GM19240 (cell line): ENCODE data around the gene CLPTM1L.
"Not testable (repeated sequence)": the region's sequence is repeated elsewhere in the genome, so short reads cannot be mapped to it uniquely, and the experiment has no call there.

Experiments used
- DNase-seq: peaks from one replicate; pipeline ENCODE4 v3.0.0; 2011; ENCODE audit warnings: low spot score; ENCODE audit not compliant: insufficient read length

The CLPTM1L gene

GRCh38 chr5:1339818-1340210 lies 5.1 kb downstream of the CLPTM1L start:
- not testable (repeated sequence) for DNase-seq

- DNase-seq, result not testable (repeated sequence)
These were observed 5.6 kb downstream of the CLPTM1L start for GRCh38 chr5:1339139-1339817.

- no peak for DNase-seq
These were observed 6.3 kb downstream of the CLPTM1L start for GRCh38 chr5:1338506-1339070.

- no peak for DNase-seq
These were observed 6.8 kb downstream of the CLPTM1L start for GRCh38 chr5:1338196-1338490.

- DNase-seq, result no peak
These were observed 7.3 kb downstream of the CLPTM1L start for GRCh38 chr5:1337489-1338195.

- DNase-seq, result no peak
These were observed 8.0 kb downstream of the CLPTM1L start for GRCh38 chr5:1336749-1337488.

GRCh38 chr5:1336106-1336561 lies 8.8 kb downstream of the CLPTM1L start:
- DNase-seq, result no peak

GRCh38 chr5:1335540-1336095 lies 9.3 kb downstream of the CLPTM1L start:
- no peak for DNase-seq

GRCh38 chr5:1334831-1335539 lies 9.9 kb downstream of the CLPTM1L start:
- no peak for DNase-seq

GRCh38 chr5:1333986-1334385 lies 10.9 kb downstream of the CLPTM1L start:
- DNase-seq, result no peak

GRCh38 chr5:1333286-1333685 lies 11.6 kb downstream of the CLPTM1L start:
- not testable (repeated sequence) for DNase-seq

GRCh38 chr5:1332461-1333001 lies 12.4 kb downstream of the CLPTM1L start:
- DNase-seq, result no peak

GRCh38 chr5:1331861-1332405 lies 13.0 kb downstream of the CLPTM1L start:
- no peak for DNase-seq

- DNase-seq, result no peak
These were observed 13.8 kb downstream of the CLPTM1L start for GRCh38 chr5:1330847-1331831.

GRCh38 chr5:1330146-1330846 lies 14.6 kb downstream of the CLPTM1L start:
- no peak for DNase-seq

- DNase-seq, result no peak
These were observed 15.8 kb downstream of the CLPTM1L start for GRCh38 chr5:1329111-1329579.

- not testable (repeated sequence) for DNase-seq
These were observed 16.4 kb downstream of the CLPTM1L start for GRCh38 chr5:1328237-1329110.
